ENCODE measurements around the gene DYNLT4.
"Not testable (repeated sequence)": the region's sequence is repeated elsewhere in the genome, so short reads cannot be mapped to it uniquely, and the experiment has no call there.

The DYNLT4 gene

DNA sequence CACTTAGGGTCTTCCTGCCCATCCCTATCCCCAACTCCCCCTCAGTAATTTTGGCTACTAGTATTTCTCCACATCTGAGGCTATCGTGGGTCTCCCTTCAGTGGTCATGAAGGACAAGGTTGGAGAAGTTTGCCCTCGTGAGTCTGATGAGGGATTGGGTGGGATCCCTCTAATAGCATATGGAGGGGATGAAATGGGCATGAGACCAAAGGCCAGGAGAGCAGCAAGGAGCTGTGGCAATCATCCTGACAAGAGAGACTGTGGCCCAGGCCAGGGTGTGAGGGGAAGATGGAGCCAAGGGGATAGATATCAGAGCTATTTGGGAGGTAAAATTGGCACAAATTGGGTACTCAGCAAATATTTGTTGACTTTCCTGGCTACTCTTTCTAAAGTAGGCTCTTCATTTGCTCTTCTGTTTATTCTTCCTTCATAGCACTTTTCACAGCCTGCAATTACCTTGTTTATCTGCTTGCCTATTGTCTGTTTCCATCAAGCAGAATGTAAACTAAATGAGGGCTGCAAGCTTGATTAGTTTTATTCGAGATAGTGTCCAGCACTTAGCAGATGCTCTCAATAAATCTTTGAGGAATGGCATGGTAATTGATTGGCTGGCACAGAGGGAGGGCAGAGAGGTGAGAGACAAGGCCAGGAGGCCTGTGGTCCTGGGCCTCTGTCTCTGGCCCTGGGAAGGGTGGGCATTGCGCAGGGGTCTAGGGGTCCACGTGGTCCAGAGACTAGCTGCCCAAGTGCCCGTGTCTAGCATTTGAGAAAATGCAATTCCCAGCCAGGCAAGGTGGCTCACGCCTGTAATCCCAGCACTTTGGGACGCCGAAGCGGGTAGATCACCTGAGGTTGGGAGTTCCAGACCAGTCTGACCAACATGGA lies 8.4 kb downstream of the DYNLT4 start:
- in situ Hi-C loops (cut with MboI; ENCODE audit: low pct_unique_long_range_greater_than_20kb, low sequenced_read_pairs): loop anchor here (25.0 kb wide), 1 partner anchor 514 kb away; no protein-coding TSS in a partner anchor
- no peak for DNase-seq

DNA sequence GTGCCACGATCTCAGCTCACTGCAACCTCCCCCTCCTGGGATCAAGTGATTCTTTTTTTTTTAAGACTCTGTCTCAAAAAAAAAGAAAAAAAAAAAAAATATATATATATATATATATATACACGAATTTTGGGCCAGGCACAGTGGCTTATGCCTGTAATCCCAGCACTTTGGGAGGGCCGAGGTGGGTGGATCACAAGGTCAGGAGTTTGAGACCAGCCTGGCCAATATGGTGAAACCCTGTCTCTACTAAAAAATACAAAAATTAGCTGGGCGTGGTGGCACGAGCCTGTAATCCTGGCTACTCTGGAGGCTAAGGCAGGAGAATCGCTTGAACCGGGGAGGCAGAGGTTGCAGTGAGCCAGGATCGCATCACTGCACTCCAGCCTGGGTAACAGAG lies 9.3 kb downstream of the DYNLT4 start:
- not testable (repeated sequence) for DNase-seq
- in situ Hi-C loops (cut with MboI; ENCODE audit: low pct_unique_long_range_greater_than_20kb, low sequenced_read_pairs): loop anchor here (25.0 kb wide), 1 partner anchor 514 kb away; no protein-coding TSS in a partner anchor

DNA sequence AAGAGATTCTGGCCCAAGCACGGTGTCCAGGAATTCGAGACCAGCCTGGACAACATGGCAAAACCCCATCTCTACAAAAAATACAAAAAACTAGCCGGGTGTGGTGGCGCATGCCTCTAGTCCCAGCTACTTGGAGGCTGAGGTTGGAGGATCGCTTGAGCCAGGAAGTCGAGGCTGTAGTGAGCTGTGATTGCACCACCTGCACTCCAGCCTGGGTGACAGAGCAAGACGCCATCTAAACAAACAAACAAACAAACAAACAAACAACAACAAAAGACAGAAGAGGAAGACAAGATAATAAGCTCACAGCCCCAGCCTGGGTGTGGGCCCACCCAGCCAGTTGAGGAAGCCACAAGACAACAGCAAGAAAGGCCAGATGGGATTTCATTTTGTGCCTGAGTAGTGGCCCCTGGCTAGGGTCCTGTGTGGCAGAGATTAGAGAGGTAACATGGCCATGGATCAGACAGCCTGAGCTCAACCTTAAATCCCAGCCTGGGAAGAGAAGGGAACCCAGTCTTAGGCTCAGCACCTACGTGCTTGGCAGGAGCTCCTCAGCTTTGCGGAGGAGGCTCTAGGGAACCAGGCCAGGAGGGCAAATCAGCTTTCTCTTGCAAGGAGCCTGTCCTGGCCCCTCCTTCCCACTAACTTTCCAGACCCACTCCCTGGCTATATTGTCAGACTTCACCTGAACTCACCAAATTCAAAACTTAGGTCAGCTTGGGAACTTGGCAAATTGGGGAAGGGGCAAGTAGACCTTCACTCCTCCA lies 14.2 kb downstream of the DYNLT4 start:
- no peak for DNase-seq
- in situ Hi-C loops (cut with MboI; ENCODE audit: low pct_unique_long_range_greater_than_20kb, low sequenced_read_pairs): loop anchor here (25.0 kb wide), 1 partner anchor 519 kb away; no protein-coding TSS in a partner anchor

DNA sequence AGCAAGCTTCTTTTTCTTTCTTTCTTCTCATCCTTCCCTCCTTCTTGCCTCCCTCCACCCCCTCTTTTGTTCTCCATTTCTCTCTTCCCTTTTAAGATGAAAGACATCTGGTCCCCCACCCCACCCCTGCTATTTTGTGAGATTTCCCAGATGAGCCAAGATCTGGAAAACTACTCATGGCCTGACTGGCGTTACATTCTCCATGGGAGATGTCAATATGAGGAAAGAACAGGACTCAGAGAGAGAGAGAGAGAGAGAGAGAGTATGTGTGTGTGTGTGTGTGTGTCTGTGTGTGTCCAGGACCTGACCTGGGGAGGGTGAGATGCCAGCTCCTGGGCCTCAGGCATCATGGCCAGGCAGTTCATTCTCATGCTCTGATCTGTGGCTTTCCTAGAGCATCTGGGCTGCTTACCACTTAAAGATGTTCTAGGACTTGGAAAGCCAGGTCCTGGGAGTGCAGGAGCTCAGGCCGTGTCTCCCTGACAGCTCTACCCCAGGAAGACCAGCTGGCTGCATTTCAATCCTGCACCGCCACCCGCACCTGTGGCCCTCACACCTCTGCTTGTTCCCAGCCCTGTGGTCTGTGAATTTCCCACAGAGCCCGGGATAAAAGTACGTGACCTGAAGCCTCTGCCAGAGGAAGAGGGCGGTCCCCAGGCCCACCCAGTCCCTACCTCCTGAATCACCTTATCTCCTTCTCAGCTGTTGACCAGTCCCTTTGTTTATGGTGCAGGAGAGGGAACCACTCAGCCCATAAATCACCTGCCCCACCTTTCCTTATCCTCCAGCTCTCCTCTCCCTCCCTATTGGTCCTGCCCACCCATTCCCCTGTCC lies 16.0 kb downstream of the DYNLT4 start:
- in situ Hi-C loops (cut with MboI; ENCODE audit: low pct_unique_long_range_greater_than_20kb, low sequenced_read_pairs): loop anchor here (25.0 kb wide), 1 partner anchor 521 kb away; no protein-coding TSS in a partner anchor
- DNase-seq: no peak

DNA sequence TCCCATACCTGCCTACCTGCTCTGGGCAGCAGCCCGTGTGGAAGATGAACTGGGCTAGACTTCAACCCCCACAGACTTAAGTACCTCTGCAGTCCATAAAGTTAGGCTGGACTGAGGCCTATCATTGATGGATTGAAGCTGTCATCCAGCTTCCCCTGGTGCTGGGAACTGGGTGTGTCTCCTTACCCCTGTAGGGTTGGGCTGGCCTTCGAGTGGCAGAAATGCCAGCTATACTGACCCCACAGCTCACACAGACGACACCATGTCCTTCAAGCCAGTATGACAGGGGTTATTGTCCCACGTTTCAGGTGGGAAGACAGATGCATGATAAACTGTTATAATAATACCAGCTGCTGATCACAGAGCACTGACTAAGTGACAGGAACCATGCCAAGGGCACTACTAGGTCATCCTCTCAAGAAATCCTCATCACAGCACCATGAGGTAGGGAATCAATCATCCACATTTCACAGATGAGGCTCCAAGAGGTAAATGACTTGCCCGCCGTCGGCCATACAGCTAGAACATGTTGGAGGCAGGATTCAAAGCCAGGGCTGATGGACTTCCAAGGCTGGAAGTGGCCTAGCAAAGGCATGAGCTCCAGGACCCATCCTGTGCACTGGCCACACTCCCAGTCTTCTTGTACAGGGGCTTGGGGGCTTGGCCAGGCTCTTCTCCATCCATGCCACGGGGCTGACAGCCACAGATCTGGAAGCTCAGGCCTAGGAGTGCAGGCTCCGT lies 18.9 kb downstream of the DYNLT4 start, which contains the start of gene BEST4:
Gene BEST4, minus strand, starts transcription at position 51 of the 741 bp plus-strand sequence. CDS start 465 bp downstream, outside the sequence.
- DNase-seq: no peak
- in situ Hi-C loops (cut with MboI; ENCODE audit: low pct_unique_long_range_greater_than_20kb, low sequenced_read_pairs): loop anchor here (25.0 kb wide), 1 partner anchor 524 kb away; no protein-coding TSS in a partner anchor

DNA sequence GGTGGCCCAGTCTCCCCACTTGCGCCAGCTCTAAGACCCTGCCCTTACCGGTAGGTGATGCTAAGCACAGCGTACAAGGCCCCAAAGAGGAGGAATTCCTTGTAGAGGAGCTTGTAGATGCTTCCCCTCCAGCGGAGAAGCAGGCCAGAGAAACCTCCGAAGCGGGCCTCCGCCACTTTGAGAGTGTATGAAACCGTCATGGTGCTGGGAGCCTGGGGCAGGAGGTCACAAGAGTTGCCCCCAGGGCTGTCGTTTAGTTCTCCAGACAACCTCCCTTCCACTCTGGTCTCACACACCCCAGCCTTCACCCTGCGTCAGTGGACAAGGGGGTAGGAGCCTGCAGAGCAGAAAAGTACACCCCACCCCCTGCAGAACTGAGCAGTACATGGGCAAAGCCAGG lies 19.6 kb downstream of the DYNLT4 start:
- in situ Hi-C loops (cut with MboI; ENCODE audit: low pct_unique_long_range_greater_than_20kb, low sequenced_read_pairs): loop anchor here (25.0 kb wide), 1 partner anchor 525 kb away; no protein-coding TSS in a partner anchor

DNA sequence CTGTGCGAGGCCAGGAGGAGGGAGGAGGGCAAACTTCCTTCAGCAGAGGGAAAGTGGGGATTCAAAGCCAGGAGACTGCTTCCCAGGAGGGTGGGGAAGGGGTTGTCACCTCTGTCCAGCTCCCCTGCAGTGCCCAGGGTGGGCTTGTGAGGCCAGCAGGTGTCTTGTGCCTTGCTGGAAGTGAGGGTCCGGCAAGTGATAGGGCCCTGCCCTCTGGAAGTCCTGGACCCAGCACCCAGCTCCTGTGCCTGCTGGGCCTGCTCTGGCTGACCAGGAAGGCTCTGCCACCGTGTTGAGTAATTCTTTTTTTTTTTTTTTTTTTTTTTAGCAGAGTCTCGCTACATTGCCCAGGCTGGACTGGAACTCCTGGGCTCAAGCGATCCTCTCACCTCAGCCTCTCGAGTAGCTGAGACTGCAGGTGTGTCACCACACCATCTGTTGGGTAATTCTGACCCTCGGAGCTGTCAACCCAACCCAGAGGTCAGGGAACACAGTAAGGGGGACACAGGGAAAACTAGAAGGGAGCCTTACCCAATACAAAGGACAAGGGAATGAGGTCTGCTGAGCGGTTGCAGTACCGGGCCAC lies 20.2 kb downstream of the DYNLT4 start:
- DNase-seq: no peak
- in situ Hi-C loops (cut with MboI; ENCODE audit: low pct_unique_long_range_greater_than_20kb, low sequenced_read_pairs): loop anchor here (25.0 kb wide), 1 partner anchor 525 kb away; no protein-coding TSS in a partner anchor

More for the DNA sequence above, 19.6 kb downstream of the DYNLT4 start:
- DNase-seq: no peak

DNA sequence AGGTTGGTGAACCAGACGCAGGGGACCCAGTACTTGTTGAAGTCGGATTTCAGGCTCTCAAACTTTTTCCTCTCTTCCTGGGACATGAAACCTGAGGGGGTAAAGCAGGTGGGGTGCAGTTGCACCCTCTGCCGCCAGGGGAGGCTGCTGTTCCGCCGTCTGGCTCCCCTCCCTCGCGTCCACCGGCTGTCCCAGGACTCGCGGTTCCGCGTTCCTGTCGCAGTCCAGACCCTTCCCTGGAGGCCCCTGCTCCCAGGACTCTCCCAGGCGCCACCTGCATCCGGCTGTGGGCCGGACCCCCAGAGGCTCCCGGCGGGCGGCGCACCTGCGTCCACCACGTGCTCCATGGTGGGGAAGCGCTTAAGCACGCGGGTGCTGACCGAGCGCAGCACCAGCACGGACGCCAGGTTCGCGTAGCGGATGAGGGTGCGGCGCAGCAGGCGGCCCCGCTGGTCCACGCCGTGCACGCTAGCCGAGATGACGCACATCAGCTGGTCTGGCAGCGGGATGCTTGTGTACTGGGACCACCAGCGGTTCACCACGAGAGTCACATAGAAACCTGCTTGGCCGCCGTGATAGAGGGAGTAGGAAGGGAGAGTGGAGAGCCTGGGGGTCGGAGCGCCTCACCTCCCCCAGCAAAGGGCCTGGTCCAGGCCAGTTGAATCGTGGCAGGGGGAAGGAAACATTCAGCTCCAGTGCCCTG lies 20.9 kb downstream of the DYNLT4 start:
- peak; percentile 93 for DNase-seq
- in situ Hi-C loops (cut with MboI; ENCODE audit: low pct_unique_long_range_greater_than_20kb, low sequenced_read_pairs): loop anchor here (25.0 kb wide), 1 partner anchor 526 kb away; no protein-coding TSS in a partner anchor

DNA sequence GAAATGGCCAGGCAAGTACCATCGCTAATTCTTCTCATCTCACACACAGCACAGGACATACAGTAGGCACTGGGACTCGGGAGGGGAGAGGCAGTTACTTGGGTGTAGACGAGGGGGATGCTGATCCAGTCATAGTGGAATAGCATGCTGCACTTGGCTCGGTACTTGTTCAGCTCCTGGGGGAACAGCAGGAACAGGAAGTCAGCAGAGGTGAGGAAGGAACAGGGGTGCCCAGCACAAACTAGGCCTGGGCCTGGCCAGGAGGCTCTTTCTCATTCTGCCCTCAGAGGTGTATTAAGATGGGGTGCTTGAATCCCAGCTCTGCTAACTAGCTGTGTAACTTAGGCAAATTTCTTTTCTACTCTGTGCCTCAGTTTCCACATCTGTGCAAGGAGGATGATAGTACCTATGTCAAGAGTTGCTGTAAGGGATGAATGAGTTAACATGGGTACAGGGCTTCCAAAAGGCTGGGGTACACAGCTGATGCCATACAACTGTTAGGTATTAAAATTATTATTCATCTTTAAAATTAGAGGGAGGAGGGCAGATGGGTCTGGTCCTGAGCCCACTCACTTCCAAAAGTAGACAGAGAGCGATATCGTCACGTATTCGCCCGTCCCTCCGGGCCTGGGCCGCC lies 21.5 kb downstream of the DYNLT4 start:
- DNase-seq: no peak
- in situ Hi-C loops (cut with MboI; ENCODE audit: low pct_unique_long_range_greater_than_20kb, low sequenced_read_pairs): loop anchor here (25.0 kb wide), 1 partner anchor 527 kb away; no protein-coding TSS in a partner anchor

DNA sequence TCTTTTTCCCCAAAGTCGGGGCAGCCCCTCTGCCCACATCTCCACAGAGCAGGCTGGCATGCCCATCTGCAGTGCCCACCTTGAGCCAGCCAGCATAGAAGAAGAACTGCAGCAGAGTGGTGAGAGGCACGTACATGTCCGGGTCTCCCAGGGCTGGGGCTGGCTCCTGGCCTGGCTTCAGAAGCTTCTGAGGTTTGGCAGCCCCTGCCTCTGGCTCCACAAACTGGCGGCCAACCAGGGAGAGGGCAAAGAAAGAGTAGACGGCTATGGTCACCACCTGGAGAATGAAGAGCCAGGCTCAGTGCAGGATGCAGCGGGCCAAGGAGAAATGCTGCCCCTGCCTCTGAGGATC lies 22.1 kb downstream of the DYNLT4 start:
- no peak for DNase-seq
- in situ Hi-C loops (cut with MboI; ENCODE audit: low pct_unique_long_range_greater_than_20kb, low sequenced_read_pairs): loop anchor here (25.0 kb wide), 1 partner anchor 527 kb away; no protein-coding TSS in a partner anchor

DNA sequence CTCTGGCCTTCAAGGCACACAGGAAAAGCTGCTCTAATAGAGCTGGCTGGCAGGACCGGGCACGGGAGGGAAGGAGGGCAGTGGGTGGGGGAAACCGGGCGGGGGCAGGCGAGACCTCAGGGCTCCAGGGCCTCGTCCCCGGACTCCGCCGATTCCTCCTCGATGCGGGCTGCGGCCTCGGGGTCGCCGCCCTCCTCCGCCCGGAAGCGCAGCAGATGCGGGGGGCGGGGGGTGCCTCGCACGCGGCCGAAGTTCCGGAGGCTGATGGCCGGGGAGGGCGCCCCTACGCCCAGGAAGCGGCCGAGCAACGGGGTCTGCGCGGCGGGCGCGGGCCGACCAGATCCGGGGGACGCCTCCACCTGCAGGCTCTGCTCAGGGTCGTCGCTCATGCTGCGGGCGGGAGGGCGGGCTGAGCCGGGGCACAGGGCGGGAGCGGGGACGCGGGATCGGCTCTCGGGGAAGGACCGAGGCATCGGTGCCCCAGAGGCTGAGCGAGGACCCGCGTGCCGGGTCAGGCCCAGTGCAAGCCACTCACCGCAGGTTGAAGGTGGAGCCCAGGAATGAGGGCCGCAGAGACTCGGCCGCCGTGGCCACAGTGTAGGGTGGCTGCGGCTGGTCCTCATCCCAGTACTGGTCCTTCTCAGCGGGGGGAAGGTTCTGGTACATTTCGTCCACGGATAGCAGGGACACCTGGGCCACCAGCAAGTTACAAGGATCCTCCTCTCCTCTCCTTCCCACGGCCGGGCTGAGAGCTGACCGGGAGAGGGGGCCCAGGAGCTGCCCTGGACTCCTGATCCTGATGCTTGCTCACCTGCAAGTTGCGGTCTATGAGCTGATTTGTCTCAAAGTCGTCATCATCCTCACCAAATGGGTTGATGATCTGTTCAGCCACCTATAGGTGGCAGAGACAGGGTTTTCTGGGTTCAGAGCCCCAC lies 22.8 kb downstream of the DYNLT4 start:
- no peak for DNase-seq
- in situ Hi-C loops (cut with MboI; ENCODE audit: low pct_unique_long_range_greater_than_20kb, low sequenced_read_pairs): loop anchor here (25.0 kb wide), 1 partner anchor 528 kb away; no protein-coding TSS in a partner anchor

DNA sequence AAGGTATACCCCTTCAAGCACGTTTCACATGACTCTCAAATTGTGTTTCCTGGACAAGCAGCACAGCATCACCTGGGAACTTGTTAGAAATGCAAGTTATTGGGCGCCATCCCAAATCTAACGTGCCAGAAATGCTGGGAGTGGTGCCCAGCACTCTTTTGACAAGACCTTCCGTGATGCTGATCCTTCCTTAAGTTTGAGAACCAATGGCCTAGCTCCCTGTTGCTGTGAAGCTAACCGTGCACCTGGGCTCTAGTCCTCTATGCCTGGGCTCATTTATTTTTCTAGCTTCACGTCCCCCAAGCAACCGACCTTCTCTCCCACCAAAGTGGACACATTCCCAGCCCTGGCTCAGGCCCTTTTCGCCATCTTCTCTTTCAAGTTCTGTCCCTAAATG lies 23.5 kb downstream of the DYNLT4 start:
- in situ Hi-C loops (cut with MboI; ENCODE audit: low pct_unique_long_range_greater_than_20kb, low sequenced_read_pairs): loop anchor here (25.0 kb wide), 1 partner anchor 529 kb away; no protein-coding TSS in a partner anchor
- no peak for DNase-seq

DNA sequence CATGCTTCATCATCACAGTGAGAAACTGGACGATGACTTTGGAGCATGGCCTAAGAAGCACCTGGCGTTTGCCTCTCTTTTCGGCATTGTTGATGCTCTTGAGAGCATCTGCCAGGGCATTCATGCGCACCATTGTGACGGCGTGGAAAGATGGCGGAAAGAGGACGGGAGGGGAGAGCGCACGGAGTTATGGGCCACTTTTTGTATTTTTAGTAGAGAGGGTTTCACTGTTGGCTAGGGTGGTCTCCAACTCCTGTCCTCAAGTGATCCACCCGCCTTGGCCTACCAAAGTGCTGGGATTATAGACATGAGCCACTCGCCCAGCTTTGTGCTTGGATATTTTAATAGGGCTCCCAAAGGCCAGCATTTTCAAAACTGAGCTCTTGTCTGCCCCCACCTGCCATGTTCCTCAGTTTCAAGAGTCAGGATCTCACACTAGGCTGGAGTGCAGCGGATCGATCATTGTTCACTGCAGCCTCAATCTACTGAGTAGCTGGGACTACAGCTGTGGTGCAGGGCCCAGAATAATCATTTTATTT lies 26.5 kb downstream of the DYNLT4 start:
- in situ Hi-C loops (cut with MboI; ENCODE audit: low pct_unique_long_range_greater_than_20kb, low sequenced_read_pairs): loop anchor here (25.0 kb wide), 1 partner anchor 532 kb away; no protein-coding TSS in a partner anchor
- DNase-seq: no peak

DNA sequence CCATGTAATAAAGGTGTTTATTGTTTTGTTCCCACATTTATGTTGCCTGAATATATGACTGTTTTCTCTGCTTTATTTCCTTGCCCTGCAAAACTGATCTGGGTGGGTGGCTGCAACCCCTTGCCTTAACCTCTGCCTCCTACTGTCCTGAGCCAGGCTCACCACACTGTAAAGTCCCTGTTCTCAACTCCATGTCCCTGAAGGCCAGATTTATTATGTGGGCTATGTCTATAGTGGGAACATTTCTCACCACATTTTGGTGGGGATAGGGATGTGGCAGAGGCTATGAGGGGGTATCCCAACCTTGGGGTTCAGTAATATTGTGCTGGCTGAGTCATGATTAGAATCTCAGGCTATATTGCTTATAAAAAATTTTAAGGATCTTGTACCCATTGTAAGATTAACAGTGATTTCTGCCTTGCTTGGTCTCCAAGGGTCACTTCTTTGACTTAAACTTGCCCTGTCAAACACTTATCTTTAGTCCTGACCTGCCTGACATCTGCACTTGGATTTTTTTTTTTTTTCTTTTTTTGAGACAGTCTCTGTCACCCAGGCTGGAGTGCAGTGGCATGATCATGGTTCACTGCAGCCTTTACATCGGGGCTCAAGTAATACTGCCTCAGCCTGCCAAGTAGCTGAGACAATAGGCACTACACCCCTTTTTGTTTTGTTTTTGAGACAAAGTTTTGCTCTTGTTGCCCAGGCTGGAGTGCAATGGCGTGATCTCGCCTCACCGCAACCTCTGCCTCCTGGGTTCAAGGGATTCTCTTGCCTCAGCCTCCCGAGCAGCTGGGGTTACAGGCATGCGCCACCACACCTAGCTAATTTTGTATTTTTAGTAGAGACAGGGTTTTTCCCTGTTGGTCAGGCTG lies 28.2 kb downstream of the DYNLT4 start:
- no peak for DNase-seq
- in situ Hi-C loops (cut with MboI; ENCODE audit: low pct_unique_long_range_greater_than_20kb, low sequenced_read_pairs): loop anchor here (25.0 kb wide), 1 partner anchor 533 kb away; no protein-coding TSS in a partner anchor
